ENCODE measurements around the gene FAM9C. TPM values are rescaled to one million over a fixed set of nuclear protein-coding genes. Genes with fewer than 3 reads are reported as not detected.

FAM9C gene
- not detected in 2 replicates for total RNA-seq

GRCh38 chrX:13044441-13044840 lies at the start of gene FAM9C:
FAM9C (minus strand) TSS chrX:13044620; CDS start chrX:13043789, 831 bp downstream.
- DNase-seq (ENCODE audit: low read depth) = no peak
- no peaks in the 10 kb centered on the region for H3K36me3 ChIP-seq (ENCODE audit: control insufficient read depth, insufficient read depth, low read length)

GRCh38 chrX:13093529-13094140 lies 49.2 kb upstream of the FAM9C start:
- DNase-seq (ENCODE audit: low read depth) = no peak
- Histone ChIP-seq H3K27me3 (ENCODE audit: control insufficient read depth, insufficient read depth, low read length) (no peaks in the 10 kb centered on the region), H3K36me3 (ENCODE audit: control insufficient read depth, insufficient read depth, low read length) (no peaks in the 10 kb centered on the region), H3K4me3 (ENCODE audit: low read depth, low read length) (no peak overlapping the region)
- no peak for TF ChIP-seq CTCF (IDR thresholded peaks at IDR 0.05; ENCODE audit: insufficient read depth, low read length, poor library complexity, severe bottlenecking)

More at GRCh38 chrX:13044441-13044840, at the start of gene FAM9C:
- Histone ChIP-seq H3K27me3 (ENCODE audit: control insufficient read depth, insufficient read depth, low read length) (no peaks in the 10 kb centered on the region), H3K4me3 (ENCODE audit: low read depth, low read length) (no peak within 1 kb of the TSS)
- no peak for TF ChIP-seq CTCF (IDR thresholded peaks at IDR 0.05; ENCODE audit: insufficient read depth, low read length, poor library complexity, severe bottlenecking)

- DNase-seq (ENCODE audit: low read depth) = no peak
- TF ChIP-seq CTCF (IDR thresholded peaks at IDR 0.05; ENCODE audit: insufficient read depth, low read length, poor library complexity, severe bottlenecking) = no peak
- no peak overlapping the region for H3K4me3 ChIP-seq (ENCODE audit: low read depth, low read length)
- H3K27me3 ChIP-seq (ENCODE audit: control insufficient read depth, insufficient read depth, low read length) = no peaks in the 10 kb centered on the region
- no peaks in the 10 kb centered on the region for H3K36me3 ChIP-seq (ENCODE audit: control insufficient read depth, insufficient read depth, low read length)
These were observed 48.1 kb upstream of the FAM9C start for GRCh38 chrX:13092455-13092941.

- DNase-seq (ENCODE audit: low read depth) = no peak
- no peaks in the 10 kb centered on the region for H3K27me3 ChIP-seq (ENCODE audit: control insufficient read depth, insufficient read depth, low read length)
These were observed 46.8 kb upstream of the FAM9C start for GRCh38 chrX:13091111-13091765.

GRCh38 chrX:13090339-13091110 lies 46.1 kb upstream of the FAM9C start:
- H3K36me3 ChIP-seq (ENCODE audit: control insufficient read depth, insufficient read depth, low read length) = no peaks in the 10 kb centered on the region
- no peak overlapping the region for H3K4me3 ChIP-seq (ENCODE audit: low read depth, low read length)
- DNase-seq (ENCODE audit: low read depth) = no peak
- no peaks in the 10 kb centered on the region for H3K27me3 ChIP-seq (ENCODE audit: control insufficient read depth, insufficient read depth, low read length)
- TF ChIP-seq CTCF (IDR thresholded peaks at IDR 0.05; ENCODE audit: insufficient read depth, low read length, poor library complexity, severe bottlenecking) = no peak

More at GRCh38 chrX:13091111-13091765, 46.8 kb upstream of the FAM9C start:
- Histone ChIP-seq H3K36me3 (ENCODE audit: control insufficient read depth, insufficient read depth, low read length) (no peaks in the 10 kb centered on the region), H3K4me3 (ENCODE audit: low read depth, low read length) (no peak overlapping the region)
- TF ChIP-seq CTCF (IDR thresholded peaks at IDR 0.05; ENCODE audit: insufficient read depth, low read length, poor library complexity, severe bottlenecking) = no peak
